Measurements from ENCODE around the gene FMO5. TPM values are rescaled to one million over a fixed set of nuclear protein-coding genes. Genes with fewer than 3 reads are reported as not detected.

The FMO5 gene, protein sequence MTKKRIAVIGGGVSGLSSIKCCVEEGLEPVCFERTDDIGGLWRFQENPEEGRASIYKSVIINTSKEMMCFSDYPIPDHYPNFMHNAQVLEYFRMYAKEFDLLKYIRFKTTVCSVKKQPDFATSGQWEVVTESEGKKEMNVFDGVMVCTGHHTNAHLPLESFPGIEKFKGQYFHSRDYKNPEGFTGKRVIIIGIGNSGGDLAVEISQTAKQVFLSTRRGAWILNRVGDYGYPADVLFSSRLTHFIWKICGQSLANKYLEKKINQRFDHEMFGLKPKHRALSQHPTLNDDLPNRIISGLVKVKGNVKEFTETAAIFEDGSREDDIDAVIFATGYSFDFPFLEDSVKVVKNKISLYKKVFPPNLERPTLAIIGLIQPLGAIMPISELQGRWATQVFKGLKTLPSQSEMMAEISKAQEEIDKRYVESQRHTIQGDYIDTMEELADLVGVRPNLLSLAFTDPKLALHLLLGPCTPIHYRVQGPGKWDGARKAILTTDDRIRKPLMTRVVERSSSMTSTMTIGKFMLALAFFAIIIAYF
- polyA plus RNA-seq (ENCODE audit: insufficient read length in 4 of 4) = 1 to 10 TPM; 5.6 to 9.1 (median 8.1) TPM

GRCh38 chr1:147225193-147225730, at the start of gene FMO5:
Gene FMO5, minus strand, starts transcription at chr1:147225339. Its CDS starts 310 bp downstream, at chr1:147225029.
- DNase-seq (ENCODE audit: low read depth in 4 of 4, low spot score in 3 of 4) = peak; percentile 47 to 63 (median 58)

DNA sequence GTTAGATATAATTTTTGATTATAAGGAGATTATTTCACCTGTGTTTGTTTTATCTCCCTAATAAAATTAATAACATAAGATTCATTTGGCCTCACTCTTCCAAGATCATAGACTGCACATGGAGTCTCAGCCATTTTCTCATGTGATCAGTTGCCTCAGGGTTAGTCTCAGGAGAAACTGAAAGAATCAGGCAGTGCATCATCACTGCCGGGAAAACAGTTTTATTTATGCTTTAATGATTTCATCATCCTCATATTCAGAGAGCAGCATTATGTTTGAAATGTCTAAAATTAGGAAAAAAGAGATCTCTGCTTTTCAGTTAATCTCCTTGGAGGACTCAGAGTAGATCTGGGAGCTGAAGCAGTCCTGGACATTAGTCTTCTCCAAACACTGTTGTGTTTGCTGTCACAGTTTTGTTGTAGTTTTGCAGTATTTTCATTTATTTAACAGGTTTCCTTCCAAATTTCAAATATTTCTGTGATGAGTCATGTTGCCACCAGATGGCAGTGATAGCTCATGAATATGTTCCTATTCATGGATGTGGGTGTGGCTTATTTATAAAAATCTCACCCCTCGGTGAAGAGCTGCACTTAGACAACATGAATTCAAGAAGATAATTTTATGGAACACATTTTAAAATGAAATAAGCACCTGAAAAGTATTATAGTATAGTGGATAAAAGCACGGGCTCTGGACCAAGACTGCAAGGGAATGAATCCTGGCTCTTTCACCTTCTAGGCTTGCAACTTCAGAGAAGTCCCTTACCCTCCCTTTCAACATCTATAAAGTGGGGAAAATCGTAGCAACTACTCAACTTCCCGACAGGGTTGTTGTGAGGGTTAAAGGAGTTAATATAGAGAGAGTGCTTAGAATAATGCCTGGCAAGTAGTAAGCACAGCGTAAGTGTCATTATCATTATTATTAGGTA, 48.5 kb upstream of the FMO5 start:
- DNase-seq (ENCODE audit: low read depth in 4 of 4, low spot score in 3 of 4) = peak; percentile 10 to 40 (median 32)

DNA sequence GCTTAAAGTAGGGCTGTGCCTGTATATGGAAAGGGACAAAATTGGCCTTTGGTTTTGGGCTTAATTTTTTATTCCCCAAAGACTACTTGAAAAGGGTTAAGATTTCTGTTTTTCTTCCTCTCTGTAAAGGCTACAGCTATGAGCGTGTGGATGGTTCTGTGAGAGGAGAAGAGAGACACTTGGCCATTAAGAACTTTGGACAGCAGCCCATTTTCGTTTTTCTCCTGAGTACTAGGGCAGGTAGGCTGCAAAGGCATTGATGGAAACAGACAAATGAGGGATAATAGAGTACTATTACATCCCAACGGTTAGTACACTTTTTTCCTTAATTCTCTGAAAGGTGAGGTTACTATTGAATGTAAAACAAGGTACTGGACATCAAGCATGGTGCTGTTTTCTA, 46.9 kb upstream of the FMO5 start:
- DNase-seq (ENCODE audit: low read depth in 4 of 4, low spot score in 3 of 4) = no peak

DNA sequence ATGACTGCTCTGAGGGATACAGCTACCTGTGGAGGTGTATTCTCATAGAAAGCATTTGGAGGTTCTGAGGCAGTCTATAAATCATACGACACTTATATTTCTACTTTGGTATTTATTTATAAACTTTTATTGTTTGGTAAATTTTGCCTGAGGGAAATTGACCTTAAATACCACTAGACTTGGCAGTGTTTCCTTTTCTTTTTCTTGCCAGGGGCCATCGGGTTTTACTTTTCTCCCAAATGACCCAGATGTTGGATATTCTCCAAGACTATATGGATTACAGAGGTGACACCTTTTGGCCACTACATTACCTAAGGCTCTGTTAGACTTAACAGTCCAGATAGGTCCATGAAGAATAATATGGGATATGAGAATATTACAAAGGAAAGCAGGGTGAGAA, 45.6 kb upstream of the FMO5 start:
- no peak for DNase-seq (ENCODE audit: low read depth in 4 of 4, low spot score in 3 of 4)

GRCh38 chr1:147267711-147268110, 42.6 kb upstream of the FMO5 start:
- DNase-seq (ENCODE audit: low read depth in 4 of 4, low spot score in 3 of 4) = no peak

DNA sequence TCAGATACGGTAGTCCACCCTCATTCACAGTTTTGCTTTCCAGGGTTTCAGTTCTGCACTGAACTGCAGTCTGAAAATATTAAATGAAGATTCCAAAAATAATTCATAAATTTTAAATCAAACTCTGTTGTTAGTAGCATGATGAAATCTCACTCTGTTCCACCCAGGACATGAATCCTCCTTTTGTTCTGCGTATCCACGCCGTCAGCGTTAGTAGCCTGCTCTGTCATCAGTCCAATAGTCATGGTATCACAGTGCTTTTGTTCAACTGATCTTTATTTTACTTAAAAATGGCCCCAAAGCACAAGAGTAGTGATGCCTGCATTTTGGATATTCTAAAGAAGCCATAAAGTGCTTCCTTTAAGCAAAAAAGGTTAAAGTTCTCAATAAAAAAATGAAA, 41.2 kb upstream of the FMO5 start:
- DNase-seq (ENCODE audit: low read depth in 4 of 4, low spot score in 3 of 4) = no peak

DNA sequence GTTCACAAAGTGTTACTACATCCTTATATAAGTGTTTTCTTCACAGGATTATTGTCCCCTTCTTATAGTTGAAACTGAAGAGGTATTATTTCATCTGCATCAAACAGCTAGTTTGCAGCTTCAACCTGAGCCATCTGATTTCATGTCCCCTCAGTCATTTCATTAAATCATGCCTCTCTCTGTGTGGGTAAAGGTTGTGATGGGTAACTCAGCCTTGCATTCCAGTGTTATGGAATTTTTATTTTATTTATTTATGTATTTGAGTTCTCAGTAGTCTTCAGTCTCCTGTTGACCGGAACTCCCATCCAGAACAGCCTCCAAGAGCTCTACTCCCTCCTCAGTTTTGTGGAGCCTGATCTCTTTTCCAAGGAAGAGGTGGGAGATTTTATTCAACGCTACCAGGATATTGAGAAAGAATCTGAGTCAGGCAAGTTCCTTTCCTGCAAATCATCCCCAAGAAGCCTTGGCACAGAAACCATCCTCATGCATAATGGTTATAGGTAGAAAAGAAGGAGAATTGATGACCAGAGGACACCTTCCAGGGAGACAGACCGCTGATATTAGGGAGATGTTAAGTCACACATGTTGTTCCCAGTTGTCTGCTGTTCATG, 39.1 kb upstream of the FMO5 start:
- no peak for DNase-seq (ENCODE audit: low read depth in 4 of 4, low spot score in 3 of 4)

DNA sequence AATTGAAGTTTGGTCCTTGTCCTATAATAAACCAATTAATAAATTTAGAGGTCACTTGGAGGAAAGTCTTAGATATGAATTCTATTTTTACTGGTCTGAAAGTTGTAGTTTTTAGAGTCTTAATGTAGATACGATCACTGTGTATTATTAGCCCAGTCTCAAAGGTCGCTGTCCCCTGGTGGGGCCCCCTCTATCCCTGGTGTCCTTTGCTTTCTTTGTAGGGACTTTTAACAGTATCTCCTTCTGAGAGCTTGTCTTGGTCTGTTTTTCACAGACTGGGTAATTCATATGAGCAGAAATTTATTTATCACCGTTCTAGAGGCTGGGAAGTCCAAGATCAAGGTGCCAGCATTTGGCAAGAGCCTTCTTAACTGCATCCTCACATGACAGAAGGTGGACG, 35.8 kb upstream of the FMO5 start:
- DNase-seq (ENCODE audit: low read depth in 4 of 4, low spot score in 3 of 4) = no peak

GRCh38 chr1:147252540-147252939, 27.4 kb upstream of the FMO5 start:
- no peak for DNase-seq (ENCODE audit: low read depth in 4 of 4, low spot score in 3 of 4)

DNA sequence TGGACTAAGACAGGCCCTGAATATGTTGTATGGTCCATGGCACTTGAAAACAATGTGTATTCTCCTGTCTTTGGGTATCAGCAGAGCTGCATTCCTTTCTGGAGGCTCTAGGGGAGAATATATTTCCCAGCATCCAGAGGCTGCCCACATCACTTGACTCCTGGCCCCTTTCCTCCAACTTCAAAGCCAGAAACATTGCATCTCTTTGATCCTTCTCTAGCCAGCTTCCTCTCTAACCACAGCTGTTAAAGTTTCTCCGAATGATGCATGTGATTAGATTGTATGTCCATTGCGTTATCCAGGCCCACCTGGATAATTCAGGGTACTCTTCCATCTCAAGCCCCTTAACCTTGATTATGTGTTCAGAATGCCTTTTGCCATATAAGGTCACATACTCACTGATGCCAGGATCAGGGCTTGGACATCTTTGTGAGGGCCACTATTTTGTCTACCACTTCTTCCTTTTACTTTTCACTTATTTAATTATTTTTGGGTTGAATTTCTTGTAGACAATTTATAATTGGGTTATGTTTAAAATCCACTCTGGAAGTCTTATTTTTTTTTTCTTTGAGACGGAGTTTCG, 22.6 kb upstream of the FMO5 start:
- DNase-seq (ENCODE audit: low read depth in 4 of 4, low spot score in 3 of 4) = no peak

GRCh38 chr1:147246910-147247655, 21.9 kb upstream of the FMO5 start:
- no peak for DNase-seq (ENCODE audit: low read depth in 4 of 4, low spot score in 3 of 4)

- no peak for DNase-seq (ENCODE audit: low read depth in 4 of 4, low spot score in 3 of 4)
Observed at GRCh38 chr1:147246044-147246690, 21.0 kb upstream of the FMO5 start.

- no peak for DNase-seq (ENCODE audit: low read depth in 4 of 4, low spot score in 3 of 4)
Observed at GRCh38 chr1:147245586-147246021, 20.5 kb upstream of the FMO5 start.

DNA sequence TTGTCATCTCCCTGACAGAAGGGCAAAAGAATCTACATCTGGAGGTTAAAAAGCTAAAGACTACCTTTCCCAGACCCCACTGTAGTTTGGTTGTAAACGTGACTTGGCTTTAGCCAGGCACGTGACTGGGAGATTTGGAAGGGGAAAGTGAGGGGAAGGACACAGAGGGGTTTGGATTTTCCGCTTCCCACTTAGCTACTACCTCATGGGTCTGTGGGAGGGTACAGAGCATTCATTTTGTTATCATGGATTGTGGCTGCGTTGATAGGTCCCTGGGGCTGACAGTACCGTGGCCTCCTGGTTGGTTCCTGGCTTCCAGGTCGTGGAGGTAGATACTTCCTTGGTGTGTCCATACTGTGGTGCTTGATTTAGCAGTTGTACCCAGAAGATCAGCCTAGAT, 20.0 kb upstream of the FMO5 start:
- no peak for DNase-seq (ENCODE audit: low read depth in 4 of 4, low spot score in 3 of 4)

- DNase-seq (ENCODE audit: low read depth in 4 of 4, low spot score in 3 of 4) = no peak
Observed at GRCh38 chr1:147243841-147244240, 18.7 kb upstream of the FMO5 start.

- peak in 1 of 4 donors; percentile 8 for DNase-seq (ENCODE audit: low read depth in 4 of 4, low spot score in 3 of 4)
Observed at GRCh38 chr1:147243228-147243685, 18.1 kb upstream of the FMO5 start.

- peak; percentile 86 to 92 (median 90) for DNase-seq (ENCODE audit: low read depth in 4 of 4, low spot score in 3 of 4)
Observed at GRCh38 chr1:147242449-147243227, 17.5 kb upstream of the FMO5 start, which contains the start of gene CHD1L. Gene CHD1L, plus strand, starts transcription at chr1:147242684. Its CDS starts 20 bp downstream, at chr1:147242704.

- DNase-seq (ENCODE audit: low read depth in 4 of 4, low spot score in 3 of 4) = no peak
Observed at GRCh38 chr1:147241934-147242448, 16.9 kb upstream of the FMO5 start.
